GM19238 (cell line): Measurements from ENCODE around the gene INKA1.
A peak's percentile ranks its signal among the peaks of the same experiment; 100 is the strongest.
"Not testable (repeated sequence)": the region's sequence is repeated elsewhere in the genome, so short reads cannot be mapped to it uniquely, and the experiment has no call there.

ENCODE experiments used
- DNase-seq: peaks from one replicate; pipeline ENCODE4 v3.0.0; 2011; ENCODE audit warnings: low spot score; ENCODE audit not compliant: insufficient read length

INKA1 gene

GRCh38 chr3:49802719-49803464 is at the start of gene INKA1:
Gene INKA1, plus strand, starts transcription at chr3:49803261. Its CDS starts 132 bp downstream, at chr3:49803393.
- DNase-seq, result peak; percentile 92

GRCh38 chr3:49754536-49754935 is 48.5 kb upstream of the INKA1 start:
- no peak for DNase-seq

- DNase-seq, result no peak
These were observed 47.0 kb upstream of the INKA1 start for GRCh38 chr3:49756036-49756435.

- DNase-seq, result no peak
These were observed 45.9 kb upstream of the INKA1 start for GRCh38 chr3:49757197-49757596.

GRCh38 chr3:49759226-49759625 is 43.8 kb upstream of the INKA1 start:
- no peak for DNase-seq

- no peak for DNase-seq
These were observed 41.4 kb upstream of the INKA1 start for GRCh38 chr3:49761661-49762060.

GRCh38 chr3:49763981-49764380 is 39.1 kb upstream of the INKA1 start:
- no peak for DNase-seq

GRCh38 chr3:49769286-49769915 is 33.7 kb upstream of the INKA1 start:
- no peak for DNase-seq

- no peak for DNase-seq
These were observed 33.1 kb upstream of the INKA1 start for GRCh38 chr3:49769926-49770325.

- no peak for DNase-seq
These were observed 31.6 kb upstream of the INKA1 start for GRCh38 chr3:49771340-49771938.

GRCh38 chr3:49772703-49773102 is 30.4 kb upstream of the INKA1 start:
- no peak for DNase-seq

- no peak for DNase-seq
These were observed 27.5 kb upstream of the INKA1 start for GRCh38 chr3:49775538-49775937.

GRCh38 chr3:49776101-49776500 is 27.0 kb upstream of the INKA1 start:
- not testable (repeated sequence) for DNase-seq

GRCh38 chr3:49779358-49780079 is 23.5 kb upstream of the INKA1 start:
- no peak for DNase-seq

- no peak for DNase-seq
These were observed 22.7 kb upstream of the INKA1 start for GRCh38 chr3:49780080-49780974.

GRCh38 chr3:49780975-49781365 is 22.1 kb upstream of the INKA1 start:
- not testable (repeated sequence) for DNase-seq

GRCh38 chr3:49781415-49782199 is 21.5 kb upstream of the INKA1 start:
- DNase-seq, result no peak

GRCh38 chr3:49782277-49782676 is 20.8 kb upstream of the INKA1 start:
- DNase-seq, result not testable (repeated sequence)

- DNase-seq, result no peak
These were observed 17.3 kb upstream of the INKA1 start for GRCh38 chr3:49785565-49786356.
